HUES64 (cell line): ENCODE data around the gene PANK1.

ENCODE experiments used
- H3K27ac ChIP-seq: 2 replicates; pipeline ENCODE4 v1.7.0; 2013; ENCODE audit warnings: low read depth, low read length, inconsistent platforms
- H3K27me3 ChIP-seq: 2 replicates; pipeline ENCODE4 v1.6.1; 2013; ENCODE audit warnings: mild to moderate bottlenecking, low read length; ENCODE audit not compliant: insufficient read depth
- H3K36me3 ChIP-seq: 2 replicates; pipeline ENCODE4 v1.6.1; 2013; ENCODE audit warnings: mild to moderate bottlenecking, low read length; ENCODE audit not compliant: insufficient read depth
- H3K4me1 ChIP-seq: 2 replicates; pipeline ENCODE4 v1.6.1; 2013; ENCODE audit warnings: mild to moderate bottlenecking, low read length, moderate library complexity; ENCODE audit not compliant: insufficient read depth
- H3K4me3 ChIP-seq: 2 replicates; pipeline ENCODE4 v1.5.1; 2013; ENCODE audit warnings: mild to moderate bottlenecking, low read length, moderate library complexity
- H3K9ac ChIP-seq: 2 replicates; pipeline ENCODE4 v1.6.1; 2013; ENCODE audit warnings: mild to moderate bottlenecking, low read depth, low read length
- H3K9me3 ChIP-seq: 2 replicates; pipeline ENCODE4 v1.6.1; 2013; ENCODE audit warnings: low read depth, low read length; ENCODE audit not compliant: insufficient read depth
- WGBS: fragments of 150-250, 120-280 bp; methylation state at CpG from one replicate; pipeline ENCODE4 v1.1.7; 2013; ENCODE audit warnings: missing lambda C conversion rate; 5-methylcytosine and 5-hydroxymethylcytosine counted together

The PANK1 gene

GRCh38 chr10:89668386-89669071, 23.5 kb upstream of the PANK1 start:
- Histone ChIP-seq H3K27ac (no peak overlapping the region), H3K36me3 (no peaks in the 10 kb centered on the region), H3K9me3 (no peaks in the 10 kb centered on the region), H3K9ac (no peak overlapping the region), H3K27me3 (no peaks in the 10 kb centered on the region), H3K4me1 (no peaks in the 10 kb centered on the region), H3K4me3 (no peak overlapping the region)
- WGBS, result 96% methylated on average over 3 of the region's 3 CpGs

DNA sequence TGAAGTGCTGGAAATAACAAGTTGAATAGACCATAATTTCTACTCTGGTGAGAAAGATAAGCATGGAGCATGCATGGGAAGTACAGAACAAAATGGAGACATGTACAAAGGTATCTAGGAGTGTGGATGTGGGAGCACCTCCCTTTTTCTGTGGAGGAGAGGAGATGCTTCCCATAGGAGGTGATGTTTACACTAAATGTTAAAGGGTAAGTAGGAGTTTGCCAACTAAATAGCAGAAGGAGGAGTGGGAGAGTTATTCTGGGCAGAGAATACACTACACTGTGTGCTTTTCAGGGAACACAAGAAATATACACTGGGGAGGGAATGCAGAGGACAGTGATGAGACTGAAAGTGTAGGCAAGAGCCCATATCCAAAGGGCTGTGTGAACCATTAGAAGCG, 21.1 kb upstream of the PANK1 start:
- Histone ChIP-seq H3K4me1 (no peaks in the 10 kb centered on the region), H3K27me3 (no peaks in the 10 kb centered on the region), H3K9ac (no peak overlapping the region), H3K4me3 (no peak overlapping the region), H3K27ac (no peak overlapping the region), H3K9me3 (no peaks in the 10 kb centered on the region), H3K36me3 (no peaks in the 10 kb centered on the region)
- 93% methylated on average over 1 of the region's 1 CpG for WGBS

DNA sequence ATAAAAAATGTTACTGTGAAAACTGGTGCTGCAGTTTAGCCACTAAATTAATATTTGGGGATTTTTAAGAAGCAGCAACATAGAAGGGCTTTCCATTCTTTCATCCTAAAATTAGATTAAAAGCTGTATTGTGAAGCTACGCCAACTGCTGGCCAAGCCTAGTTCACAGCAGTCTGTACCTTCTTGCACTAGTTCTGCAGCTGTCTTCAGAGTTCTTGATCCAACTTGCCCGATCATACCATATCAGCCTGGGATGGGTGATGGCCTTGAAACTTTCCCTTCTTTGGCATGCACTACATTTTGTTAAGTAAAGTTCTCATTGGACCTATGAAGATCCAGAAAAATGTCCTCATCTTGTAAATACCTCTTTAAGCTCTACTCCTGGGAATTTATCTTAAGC, 20.3 kb upstream of the PANK1 start:
- no peak overlapping the region for H3K9ac ChIP-seq
- no peaks in the 10 kb centered on the region for H3K27me3 ChIP-seq
- no peaks in the 10 kb centered on the region for H3K4me1 ChIP-seq
- no peak overlapping the region for H3K4me3 ChIP-seq
- H3K9me3 ChIP-seq, result no peaks in the 10 kb centered on the region
- 88% methylated on average over 2 of the region's 2 CpGs for whole genome bisulfite sequencing
- no peak overlapping the region for H3K27ac ChIP-seq
- H3K36me3 ChIP-seq, result no peaks in the 10 kb centered on the region

DNA sequence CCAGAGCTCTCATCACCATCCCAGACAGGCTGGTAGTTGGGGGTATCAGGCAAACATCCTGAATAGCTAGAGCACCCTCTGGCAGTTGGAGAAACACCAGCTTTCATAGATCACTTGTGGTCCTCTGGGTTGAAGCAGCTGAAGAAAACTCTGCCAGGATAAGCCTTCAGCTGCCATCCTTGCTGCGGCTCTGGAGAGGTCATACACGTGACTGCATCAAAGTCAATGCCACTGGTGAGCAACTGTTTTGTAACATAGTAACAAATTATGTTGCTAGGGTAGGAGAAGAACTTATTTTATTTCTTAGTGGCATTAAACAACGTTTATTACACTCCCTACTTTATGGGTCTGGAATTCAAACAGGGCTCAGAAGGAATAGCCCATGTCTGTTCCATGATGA, 19.2 kb upstream of the PANK1 start:
- Histone ChIP-seq H3K9me3 (no peaks in the 10 kb centered on the region), H3K4me1 (no peaks in the 10 kb centered on the region), H3K4me3 (no peak overlapping the region), H3K9ac (no peak overlapping the region), H3K27ac (no peak overlapping the region), H3K36me3 (no peaks in the 10 kb centered on the region), H3K27me3 (no peaks in the 10 kb centered on the region)
- WGBS, result 94% methylated on average over 3 of the region's 3 CpGs

DNA sequence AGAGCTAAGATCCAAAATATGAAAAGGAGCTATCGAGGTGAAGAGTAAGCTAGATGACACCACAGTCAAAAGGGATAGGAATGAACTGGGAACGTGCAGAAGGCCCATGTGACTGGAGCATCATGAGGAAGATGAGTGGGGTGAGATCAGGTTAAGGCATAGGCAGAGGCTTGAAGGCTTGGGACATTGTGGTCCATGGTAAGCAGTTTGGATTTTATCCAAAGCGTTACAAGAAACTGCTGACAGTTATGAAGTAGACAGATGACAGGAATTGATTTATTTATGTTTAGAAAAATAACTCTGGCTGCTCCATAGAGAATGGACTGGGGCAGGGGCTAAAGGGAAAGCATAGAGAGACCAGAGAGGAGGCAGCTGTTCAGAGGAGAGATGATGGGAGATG, 18.1 kb upstream of the PANK1 start:
- 84% methylated on average over 3 of the region's 3 CpGs for WGBS
- no peak overlapping the region for H3K4me3 ChIP-seq
- H3K27me3 ChIP-seq, result no peaks in the 10 kb centered on the region
- no peaks in the 10 kb centered on the region for H3K4me1 ChIP-seq
- no peak overlapping the region for H3K9ac ChIP-seq
- H3K27ac ChIP-seq, result no peak overlapping the region
- H3K9me3 ChIP-seq, result no peaks in the 10 kb centered on the region
- H3K36me3 ChIP-seq, result no peaks in the 10 kb centered on the region

GRCh38 chr10:89662596-89662995, 17.6 kb upstream of the PANK1 start:
- Histone ChIP-seq H3K9me3 (no peaks in the 10 kb centered on the region), H3K36me3 (no peaks in the 10 kb centered on the region), H3K9ac (no peak overlapping the region), H3K27me3 (no peaks in the 10 kb centered on the region), H3K4me1 (no peaks in the 10 kb centered on the region), H3K4me3 (no peak overlapping the region), H3K27ac (no peak overlapping the region)
- 96% methylated on average over 2 of the region's 2 CpGs for WGBS

- 98% methylated on average over 9 of the region's 10 CpGs for WGBS
- H3K4me3 ChIP-seq, result no peak overlapping the region
These were observed 14.4 kb upstream of the PANK1 start for GRCh38 chr10:89659143-89660131.

GRCh38 chr10:89657302-89657701, 12.3 kb upstream of the PANK1 start:
- Histone ChIP-seq H3K27ac (no peak overlapping the region), H3K4me1 (no peaks in the 10 kb centered on the region), H3K4me3 (no peak overlapping the region), H3K36me3 (no peaks in the 10 kb centered on the region), H3K9me3 (peaks cover 11% of the 10 kb centered on the region; the same call in 1 of the 2 replicates), H3K27me3 (no peaks in the 10 kb centered on the region), H3K9ac (no peak overlapping the region)
- WGBS, result 100% methylated on average over 1 of the region's 1 CpG

More at GRCh38 chr10:89659143-89660131, 14.4 kb upstream of the PANK1 start:
- Histone ChIP-seq H3K36me3 (no peaks in the 10 kb centered on the region), H3K9me3 (peaks cover 11% of the 10 kb centered on the region; the same call in 1 of the 2 replicates), H3K9ac (no peak overlapping the region), H3K27me3 (no peaks in the 10 kb centered on the region), H3K4me1 (no peaks in the 10 kb centered on the region), H3K27ac (no peak overlapping the region)

DNA sequence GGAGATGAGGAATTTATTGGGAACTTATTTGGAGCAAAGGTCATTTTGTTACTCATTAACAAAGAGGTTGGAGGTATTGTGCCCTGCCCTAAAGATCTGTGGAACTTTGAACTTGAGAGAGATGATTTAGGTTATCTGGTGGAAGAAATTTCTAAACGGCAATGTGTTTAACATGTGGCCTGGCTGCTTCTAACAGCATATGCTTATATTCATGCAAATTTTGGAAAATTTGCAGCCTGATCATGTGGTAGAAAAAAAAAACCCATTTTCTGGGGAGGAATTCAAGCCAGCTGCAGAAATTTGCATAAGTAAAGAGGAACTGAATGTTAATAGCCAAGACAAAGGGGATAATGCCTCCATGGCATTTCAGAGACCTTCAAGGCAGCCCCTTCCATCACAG, 10.7 kb upstream of the PANK1 start:
- Histone ChIP-seq H3K27ac (no peak overlapping the region), H3K4me1 (no peaks in the 10 kb centered on the region; the same call in 1 of the 2 replicates), H3K9ac (no peak overlapping the region), H3K36me3 (no peaks in the 10 kb centered on the region), H3K27me3 (no peaks in the 10 kb centered on the region), H3K4me3 (no peak overlapping the region), H3K9me3 (peaks cover 11% of the 10 kb centered on the region; the same call in 1 of the 2 replicates)
- WGBS, result 89% methylated on average over 1 of the region's 1 CpG

GRCh38 chr10:89653410-89653869, 8.4 kb upstream of the PANK1 start:
- no peak overlapping the region for H3K27ac ChIP-seq
- H3K9ac ChIP-seq, result no peak overlapping the region
- H3K27me3 ChIP-seq, result no peaks in the 10 kb centered on the region
- H3K9me3 ChIP-seq, result peaks cover 11% of the 10 kb centered on the region; the same call in 1 of the 2 replicates
- H3K36me3 ChIP-seq, result no peaks in the 10 kb centered on the region
- 82% methylated on average over 6 of the region's 6 CpGs for WGBS
- no peak overlapping the region for H3K4me3 ChIP-seq
- no peaks in the 10 kb centered on the region; the same call in 1 of the 2 replicates for H3K4me1 ChIP-seq

DNA sequence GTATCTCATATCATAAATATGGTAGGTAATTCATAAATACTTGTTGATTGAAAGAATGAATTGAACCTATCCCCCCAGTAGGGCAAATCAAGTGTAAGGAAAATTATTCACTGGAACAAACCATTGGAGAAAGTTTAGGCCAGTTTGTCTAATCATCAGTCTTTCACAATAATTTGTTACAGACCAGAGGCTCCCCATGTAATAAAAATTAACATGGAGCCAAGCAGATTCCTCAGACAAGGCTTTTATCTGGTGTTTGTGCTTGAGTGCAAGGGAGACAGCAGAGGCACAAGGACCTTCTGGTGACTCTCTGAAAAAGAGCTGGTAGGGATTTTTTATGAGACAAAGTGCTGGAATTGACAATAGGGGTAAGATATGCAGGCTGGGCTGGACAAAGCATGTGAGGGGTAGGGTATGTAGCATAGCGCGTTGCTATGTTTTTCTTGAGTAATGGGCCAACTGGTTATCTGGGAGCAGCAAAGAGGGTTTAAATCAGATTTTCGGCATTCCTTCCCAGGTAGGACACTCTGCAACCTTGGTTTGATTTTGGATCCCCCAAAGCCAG, 7.8 kb upstream of the PANK1 start:
- Histone ChIP-seq H3K4me1 (no peaks in the 10 kb centered on the region; the same call in 1 of the 2 replicates), H3K36me3 (no peaks in the 10 kb centered on the region), H3K27me3 (no peaks in the 10 kb centered on the region), H3K9ac (no peak overlapping the region), H3K9me3 (peaks cover 11% of the 10 kb centered on the region; the same call in 1 of the 2 replicates), H3K27ac (no peak overlapping the region), H3K4me3 (no peak overlapping the region)
- WGBS, result 95% methylated on average over 3 of the region's 3 CpGs
